GM08714 (cell line): Measurements from ENCODE around the gene USP47.
"Not testable (repeated sequence)": the region's sequence is repeated elsewhere in the genome, so short reads cannot be mapped to it uniquely, and the experiment has no call there.

Source experiments
- H3K4me3 ChIP-seq: fragments of 200-500 bp; sonication (Bioruptor generic); 2 replicates; pipeline ENCODE4 v1.5.1; 2014; ENCODE audit warnings: mild to moderate bottlenecking, low read length, inconsistent platforms
- ZNF274 ChIP-seq: IDR thresholded peaks from 2 replicates; pipeline ENCODE4 v1.6.1; 2012; ENCODE audit warnings: mild to moderate bottlenecking, low read depth, low read length

USP47 gene

GRCh38 chr11:11814614-11815452 lies 26.9 kb upstream of the USP47 start:
- no peak overlapping the region for H3K4me3 ChIP-seq
- TF ChIP-seq ZNF274 = no peak

GRCh38 chr11:11816511-11817314 lies 25.1 kb upstream of the USP47 start:
- TF ChIP-seq ZNF274 = no peak
- no peak overlapping the region for H3K4me3 ChIP-seq

GRCh38 chr11:11817957-11818356 lies 23.8 kb upstream of the USP47 start:
- no peak overlapping the region for H3K4me3 ChIP-seq
- TF ChIP-seq ZNF274 = no peak

GRCh38 chr11:11818529-11819121 lies 23.1 kb upstream of the USP47 start:
- H3K4me3 ChIP-seq = no peak overlapping the region
- no peak for TF ChIP-seq ZNF274

DNA sequence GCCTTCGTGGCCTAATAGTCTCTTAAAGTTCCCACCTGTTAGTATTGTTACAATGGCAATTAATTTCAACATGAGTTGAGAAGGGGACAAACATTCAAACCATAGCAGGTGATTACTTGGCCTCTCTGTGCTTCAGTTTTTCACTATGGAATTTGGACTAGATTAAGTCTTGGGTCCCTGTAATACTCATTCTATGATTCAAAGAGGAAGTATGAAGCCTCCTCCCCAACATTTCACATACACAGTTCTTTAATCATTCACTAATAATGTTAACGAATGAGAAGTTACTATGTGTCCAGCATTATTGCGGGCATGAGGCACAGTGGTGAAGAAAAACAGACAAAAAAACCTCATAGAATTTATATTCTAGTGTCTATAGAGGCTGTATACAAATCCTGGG lies 19.9 kb upstream of the USP47 start:
- H3K4me3 ChIP-seq = no peak overlapping the region
- TF ChIP-seq ZNF274 = no peak

DNA sequence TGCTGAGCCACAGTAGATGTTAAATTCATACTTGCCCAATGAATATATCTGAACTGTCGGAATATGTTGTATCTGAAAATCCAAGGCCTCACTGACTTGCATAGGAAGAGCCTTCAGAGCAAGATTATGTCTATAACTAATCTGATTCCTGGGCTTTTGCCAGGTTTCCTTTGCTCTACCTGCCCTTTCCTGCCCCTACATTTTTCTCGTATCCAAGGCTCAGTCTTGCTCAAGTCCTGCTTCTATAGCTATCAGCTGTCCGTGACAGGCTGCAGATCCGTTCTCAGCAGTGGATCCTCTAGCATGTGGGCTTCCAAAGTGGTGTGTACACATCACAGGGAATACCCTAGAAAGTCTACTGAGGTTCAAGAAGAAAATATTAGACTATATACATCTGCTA lies 18.8 kb upstream of the USP47 start:
- H3K4me3 ChIP-seq = no peak overlapping the region
- no peak for TF ChIP-seq ZNF274

DNA sequence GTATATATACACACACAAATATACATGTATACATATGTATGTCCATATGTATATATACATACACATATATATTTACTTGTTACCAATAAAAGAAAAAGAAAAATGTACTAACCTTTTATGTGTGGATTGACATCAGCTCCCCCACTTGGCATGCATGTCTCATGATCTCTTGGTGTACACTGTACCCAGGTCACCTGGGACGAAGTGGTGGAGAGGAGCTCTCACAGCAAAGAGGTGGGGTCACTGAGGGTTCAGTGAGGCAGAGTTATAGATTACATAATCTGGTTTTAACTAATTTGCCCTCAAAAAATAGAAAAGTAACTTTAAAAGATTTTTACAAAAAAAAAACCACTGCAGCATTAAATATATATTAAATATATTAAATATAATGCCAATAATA lies 15.5 kb upstream of the USP47 start:
- no peak overlapping the region for H3K4me3 ChIP-seq
- TF ChIP-seq ZNF274 = no peak

- no peak for TF ChIP-seq ZNF274
- no peak overlapping the region for H3K4me3 ChIP-seq
Observed at GRCh38 chr11:11827272-11827671, 14.5 kb upstream of the USP47 start.

- not testable (repeated sequence) for H3K4me3 ChIP-seq
Observed at GRCh38 chr11:11831406-11831805, 10.4 kb upstream of the USP47 start.

DNA sequence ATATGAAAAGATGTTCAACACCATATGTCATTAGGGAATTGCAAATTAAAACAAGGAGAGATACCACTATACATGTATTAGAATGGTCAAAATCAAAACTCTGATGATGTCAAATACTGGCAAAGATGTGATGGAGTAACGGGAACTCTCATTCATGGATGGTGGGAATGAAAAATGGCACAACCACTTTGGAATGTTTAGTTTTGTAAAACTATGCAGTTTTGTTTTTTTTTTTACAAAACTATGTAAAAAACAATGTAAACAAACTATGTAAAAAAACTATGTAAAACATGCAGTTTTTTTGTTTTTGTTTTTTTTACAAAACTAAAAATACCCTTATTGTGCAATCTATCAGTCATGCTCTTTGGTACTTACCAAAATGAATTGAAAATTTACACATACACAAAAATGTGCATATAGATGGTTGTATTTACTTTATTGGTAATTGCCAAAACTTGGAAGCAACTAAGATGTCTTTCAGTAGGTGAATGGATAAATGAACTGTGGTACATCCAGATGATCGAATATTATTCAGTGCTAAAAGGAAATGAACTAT lies 5.0 kb upstream of the USP47 start:
- no peak for TF ChIP-seq ZNF274
- no peak overlapping the region for H3K4me3 ChIP-seq

GRCh38 chr11:11839718-11840117 lies 2.1 kb upstream of the USP47 start:
- no peak for TF ChIP-seq ZNF274
- H3K4me3 ChIP-seq = no peak overlapping the region

DNA sequence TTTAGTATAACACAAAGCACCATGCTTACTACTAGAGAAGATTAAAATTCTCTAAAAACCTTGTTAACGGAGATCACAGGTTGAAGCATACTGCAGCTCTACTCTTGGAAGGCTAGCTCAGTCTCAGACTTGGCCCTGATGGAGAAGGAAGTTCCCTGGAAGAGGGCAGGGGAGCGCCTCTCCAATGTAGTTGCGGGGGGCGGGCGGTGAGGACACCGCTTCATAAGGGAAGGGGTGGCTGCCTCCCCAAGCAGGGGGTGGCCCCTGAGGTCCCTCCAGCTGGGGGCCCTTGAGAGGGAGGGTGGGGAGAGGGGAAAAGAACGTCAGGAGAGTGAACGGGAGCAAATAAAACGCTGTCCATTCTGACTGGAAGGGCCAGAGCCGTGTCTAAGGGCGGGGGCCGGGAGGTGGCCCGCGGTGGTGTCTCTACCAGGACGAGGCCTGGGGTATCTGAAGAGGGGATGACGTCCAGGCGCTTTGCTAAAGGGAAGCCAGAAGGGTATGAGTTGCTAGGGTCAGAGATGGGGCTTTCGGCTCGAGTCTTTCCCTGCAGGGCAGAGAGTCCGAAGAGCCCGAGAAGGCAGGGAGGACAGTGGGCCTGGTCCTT lies 553 bp upstream of the USP47 start:
- TF ChIP-seq ZNF274 = no peak
- peak overlapping the region; percentile 93; the same call in 1 of the 2 replicates for H3K4me3 ChIP-seq

DNA sequence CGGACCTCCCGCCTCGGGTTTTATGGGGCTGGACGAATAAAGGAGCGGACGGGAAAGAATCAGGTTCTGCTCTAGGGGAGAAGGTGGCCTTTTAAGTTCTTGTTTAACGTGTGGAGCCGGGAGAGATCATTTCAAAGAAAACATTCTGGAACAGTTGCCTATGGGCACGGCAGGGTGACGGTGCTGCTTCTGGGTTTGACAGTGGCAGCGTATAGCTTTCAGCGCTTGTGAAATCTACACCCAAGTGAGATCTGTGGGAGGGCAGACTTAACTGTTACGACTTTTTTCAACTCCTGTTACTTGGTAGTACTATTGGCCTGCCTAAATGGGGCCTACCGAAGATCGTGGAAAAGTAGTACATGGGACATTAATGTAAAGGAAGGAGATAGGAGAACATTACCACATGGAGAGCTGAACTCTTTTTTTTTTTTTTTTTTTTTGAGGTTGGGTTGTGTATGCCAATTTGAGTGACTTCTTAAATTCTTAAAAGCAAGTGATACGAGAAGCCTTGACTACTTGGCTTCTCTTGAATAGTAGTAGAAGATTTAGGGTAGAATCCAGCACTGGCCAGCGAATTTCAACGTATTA lies 743 bp downstream of the USP47 start:
- peak overlapping the region; percentile 93 for H3K4me3 ChIP-seq
- no peak for TF ChIP-seq ZNF274

DNA sequence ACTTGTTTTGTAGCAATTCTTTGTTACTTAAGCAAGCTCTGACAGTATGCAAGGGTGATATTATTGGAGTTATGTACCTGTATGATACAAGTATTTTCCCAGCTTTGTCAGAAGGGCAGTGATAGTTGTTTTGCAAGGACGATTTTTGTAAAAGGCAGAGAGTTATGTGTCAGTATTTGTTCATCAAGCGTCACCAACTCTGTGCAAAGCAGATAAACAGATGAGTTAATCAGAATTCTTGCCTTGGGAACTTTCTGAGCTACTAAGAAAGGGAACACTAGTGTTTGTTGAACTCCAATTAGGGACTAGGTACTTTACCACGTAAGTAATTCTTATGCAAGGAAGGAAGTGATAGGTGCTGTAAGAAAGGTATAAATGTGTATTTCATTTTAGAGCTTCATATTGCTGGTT lies 1.4 kb downstream of the USP47 start:
- TF ChIP-seq ZNF274 = no peak
- H3K4me3 ChIP-seq = peak overlapping the region; percentile 93; the same call in 1 of the 2 replicates
